GM19328 (cell line): ENCODE results near the gene ARHGAP20.
"Not testable (repeated sequence)": the region's sequence is repeated elsewhere in the genome, so short reads cannot be mapped to it uniquely, and the experiment has no call there.

Experiments
- ATAC-seq: cut with Tn5 transposase; IDR thresholded peaks from one replicate; pipeline ENCODE4 v1.9.1; 2021; ENCODE audit warnings: mild to moderate bottlenecking, moderate library complexity; ENCODE audit not compliant: unreplicated experiment

ARHGAP20 gene

GRCh38 chr11:110716361-110716760 is 4.1 kb upstream of the ARHGAP20 start:
- ATAC-seq, result no peak

- no peak for ATAC-seq
These were observed 3.3 kb upstream of the ARHGAP20 start for GRCh38 chr11:110715541-110715940.

GRCh38 chr11:110713449-110713776 is 1.2 kb upstream of the ARHGAP20 start:
- no peak for ATAC-seq

- peak; percentile 10 for ATAC-seq
These were observed 617 bp upstream of the ARHGAP20 start for GRCh38 chr11:110712659-110713448.

- ATAC-seq, result no peak
These were observed 825 bp downstream of the ARHGAP20 start for GRCh38 chr11:110711448-110711775.

GRCh38 chr11:110710628-110711381 is 1.4 kb downstream of the ARHGAP20 start:
- no peak for ATAC-seq

- ATAC-seq, result no peak
These were observed 7.9 kb downstream of the ARHGAP20 start for GRCh38 chr11:110704210-110704864.

- ATAC-seq, result no peak
These were observed 20.3 kb downstream of the ARHGAP20 start for GRCh38 chr11:110691926-110692325.

GRCh38 chr11:110689306-110689705 is 22.9 kb downstream of the ARHGAP20 start:
- ATAC-seq, result no peak

GRCh38 chr11:110679323-110679975 is 32.8 kb downstream of the ARHGAP20 start:
- no peak for ATAC-seq

- ATAC-seq, result no peak
These were observed 36.7 kb downstream of the ARHGAP20 start for GRCh38 chr11:110675548-110675947.

GRCh38 chr11:110665689-110666465 is 46.4 kb downstream of the ARHGAP20 start:
- ATAC-seq, result no peak

- no peak for ATAC-seq
These were observed 56.3 kb downstream of the ARHGAP20 start for GRCh38 chr11:110655967-110656366.

GRCh38 chr11:110654456-110654855 is 57.8 kb downstream of the ARHGAP20 start:
- ATAC-seq, result no peak

- ATAC-seq, result no peak
These were observed 67.0 kb downstream of the ARHGAP20 start for GRCh38 chr11:110645253-110645652.

GRCh38 chr11:110634370-110634769 is 77.9 kb downstream of the ARHGAP20 start:
- ATAC-seq, result no peak

- ATAC-seq, result no peak
These were observed 80.7 kb downstream of the ARHGAP20 start for GRCh38 chr11:110631551-110631950.

GRCh38 chr11:110629594-110629993 is 82.6 kb downstream of the ARHGAP20 start:
- ATAC-seq, result no peak

GRCh38 chr11:110621826-110622225 is 90.4 kb downstream of the ARHGAP20 start:
- ATAC-seq, result no peak

- ATAC-seq, result not testable (repeated sequence)
These were observed 92.9 kb downstream of the ARHGAP20 start for GRCh38 chr11:110619366-110619765.

- no peak for ATAC-seq
These were observed 98.2 kb downstream of the ARHGAP20 start for GRCh38 chr11:110614031-110614430.
